HG03280 (cell line): ENCODE data around the gene CDK14.

ENCODE experiments used
- ATAC-seq: cut with Tn5 transposase; IDR thresholded peaks from one replicate; pipeline ENCODE4 v1.9.1; 2021; ENCODE audit warnings: mild to moderate bottlenecking, moderate library complexity; ENCODE audit not compliant: unreplicated experiment

Gene CDK14

GRCh38 chr7:90596671-90597562 is 796 bp downstream of the CDK14 start:
- ATAC-seq = peak; percentile 28

- ATAC-seq = no peak
These were observed 1.6 kb downstream of the CDK14 start for GRCh38 chr7:90597563-90598253.

DNA sequence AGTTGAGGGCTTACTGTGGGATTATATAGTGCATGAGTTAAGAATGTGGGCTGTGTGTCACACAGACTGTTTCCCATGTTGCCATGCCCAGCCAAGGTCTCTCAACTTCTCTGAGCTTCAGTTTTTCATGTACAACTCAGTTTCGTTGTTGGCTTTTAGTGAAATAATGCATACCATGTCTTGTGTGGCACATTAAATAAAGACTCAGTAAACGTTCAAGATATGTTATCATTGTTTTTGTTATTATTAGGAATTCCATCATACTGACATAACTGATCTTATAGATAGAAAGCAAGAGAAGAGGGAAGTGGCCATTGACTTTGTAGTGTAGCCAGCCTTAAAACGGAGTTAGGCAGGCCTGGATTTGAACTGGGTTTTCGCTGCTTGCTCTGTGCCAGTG is 2.9 kb downstream of the CDK14 start:
- no peak for ATAC-seq

GRCh38 chr7:90599892-90600555 is 3.9 kb downstream of the CDK14 start:
- ATAC-seq = no peak

DNA sequence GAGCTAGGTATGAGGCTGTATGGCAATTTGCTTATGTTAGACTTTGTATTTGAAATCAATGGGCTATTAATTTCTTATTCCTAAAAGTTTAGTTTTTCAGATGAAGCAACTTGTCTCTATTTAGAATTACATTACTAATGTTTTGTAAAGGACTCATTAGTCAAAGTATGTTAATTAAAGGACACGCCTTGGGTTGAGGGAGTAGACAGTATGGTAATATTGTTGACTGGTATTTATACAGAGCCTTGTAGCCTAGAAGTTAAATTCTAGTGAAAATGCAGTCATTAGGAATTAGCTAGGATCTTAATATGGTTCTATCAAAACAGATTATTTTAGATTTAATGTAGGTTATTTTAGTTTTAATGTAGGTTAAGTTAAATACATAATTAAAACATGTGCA is 6.2 kb downstream of the CDK14 start:
- no peak for ATAC-seq

GRCh38 chr7:90603346-90603745 is 7.2 kb downstream of the CDK14 start:
- no peak for ATAC-seq

GRCh38 chr7:90604383-90604782 is 8.3 kb downstream of the CDK14 start:
- no peak for ATAC-seq

DNA sequence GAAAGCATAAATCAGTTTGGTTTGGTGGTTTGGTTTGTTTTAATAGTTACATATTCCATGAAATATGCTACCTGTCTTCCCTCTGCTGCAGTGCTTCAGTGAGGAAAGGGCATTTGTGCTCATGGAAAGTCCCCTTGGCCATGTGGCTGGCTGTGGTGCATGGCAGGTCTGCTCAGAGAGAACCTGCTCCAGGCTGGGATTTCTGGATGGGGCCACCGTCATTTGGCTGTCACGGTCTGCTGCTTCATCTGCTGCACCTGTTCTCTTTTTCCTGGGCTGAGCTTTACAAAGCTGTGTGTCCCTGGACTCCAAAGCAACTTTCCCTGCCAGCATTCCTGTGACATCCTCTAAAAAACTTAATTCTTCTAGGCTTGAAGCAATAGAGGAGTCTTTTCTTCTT is 8.9 kb downstream of the CDK14 start:
- no peak for ATAC-seq

DNA sequence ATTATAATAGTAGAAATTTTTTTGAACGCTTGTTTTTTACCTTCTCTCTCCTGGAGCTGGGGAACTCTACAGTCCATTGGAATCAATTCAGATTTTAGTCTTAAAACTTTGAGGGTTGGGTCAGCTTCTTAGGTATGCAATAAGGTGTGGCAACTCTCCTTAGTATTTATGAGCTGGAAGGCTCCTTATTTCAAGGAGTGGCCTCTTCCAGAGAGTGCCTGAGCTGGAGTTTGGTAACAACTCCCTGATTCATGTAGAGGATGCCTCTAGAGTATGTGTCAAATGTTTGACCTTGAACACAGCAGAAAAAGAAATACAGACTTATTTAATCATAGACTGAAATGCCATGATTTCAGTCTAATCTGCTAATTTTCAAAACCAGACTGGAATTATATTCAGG is 11.1 kb downstream of the CDK14 start:
- ATAC-seq = no peak

- no peak for ATAC-seq
These were observed 14.0 kb downstream of the CDK14 start for GRCh38 chr7:90610105-90610504.

DNA sequence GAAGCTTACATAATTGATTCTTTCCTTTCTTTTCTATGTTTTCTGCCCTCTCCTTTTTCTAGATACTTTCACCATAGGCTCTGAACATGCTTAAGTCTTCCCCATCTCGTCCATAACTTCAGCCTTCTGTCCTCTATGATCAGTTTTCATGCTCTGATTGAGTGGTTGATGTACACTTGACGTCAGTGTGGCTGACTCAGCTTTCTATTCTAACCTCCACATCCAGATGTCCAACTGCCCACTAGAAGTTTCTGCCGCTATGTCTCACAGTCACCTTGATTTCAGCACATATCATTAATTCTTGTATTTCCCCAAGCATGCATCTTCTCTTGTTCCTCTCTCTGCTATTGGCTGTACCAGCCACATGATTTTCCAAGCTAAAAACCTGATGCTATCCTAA is 15.0 kb downstream of the CDK14 start:
- ATAC-seq = no peak

GRCh38 chr7:90613088-90613498 is 17.0 kb downstream of the CDK14 start:
- peak; percentile 82 for ATAC-seq

GRCh38 chr7:90617442-90617841 is 21.3 kb downstream of the CDK14 start:
- ATAC-seq = no peak

DNA sequence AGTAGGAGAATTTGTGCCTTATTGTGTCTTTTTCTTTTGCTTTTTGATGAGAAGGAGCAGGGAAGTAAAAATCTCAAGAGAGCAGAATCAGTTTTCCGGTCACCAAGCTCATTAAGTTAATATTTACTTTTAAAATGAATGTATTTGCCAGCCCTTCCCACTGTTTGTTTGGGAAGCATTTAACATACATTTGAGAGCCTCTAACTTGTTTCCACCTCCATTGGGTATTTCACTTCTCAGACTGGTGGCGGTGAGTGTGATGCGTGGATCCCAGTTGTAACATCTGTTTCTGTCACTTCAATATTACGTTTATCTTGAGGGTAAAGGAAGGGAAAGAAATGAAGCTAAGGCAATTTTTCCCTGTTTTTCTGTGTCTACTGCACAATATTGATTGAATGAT is 22.8 kb downstream of the CDK14 start:
- no peak for ATAC-seq

- no peak for ATAC-seq
These were observed 25.1 kb downstream of the CDK14 start for GRCh38 chr7:90621125-90621746.

DNA sequence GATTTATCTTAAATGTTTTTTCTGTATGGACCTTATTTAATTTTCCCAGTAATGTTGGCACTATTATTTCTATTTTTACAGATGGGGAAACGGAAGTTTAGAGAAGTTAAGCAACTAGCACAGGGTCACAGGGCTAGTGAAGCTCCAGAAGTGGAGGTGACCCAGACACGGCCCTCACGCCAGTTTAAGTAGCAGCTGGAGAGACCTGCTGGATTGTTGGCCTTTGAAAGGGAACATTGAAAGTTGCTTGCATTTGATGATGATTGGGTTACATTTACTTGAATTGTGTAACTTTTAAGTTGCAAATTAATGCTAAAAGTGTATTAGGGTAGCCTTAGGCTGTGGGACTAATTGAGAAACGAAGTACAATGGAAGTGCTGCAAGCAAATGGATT is 25.6 kb downstream of the CDK14 start:
- ATAC-seq = no peak

- no peak for ATAC-seq
These were observed 26.5 kb downstream of the CDK14 start for GRCh38 chr7:90622670-90623069.

DNA sequence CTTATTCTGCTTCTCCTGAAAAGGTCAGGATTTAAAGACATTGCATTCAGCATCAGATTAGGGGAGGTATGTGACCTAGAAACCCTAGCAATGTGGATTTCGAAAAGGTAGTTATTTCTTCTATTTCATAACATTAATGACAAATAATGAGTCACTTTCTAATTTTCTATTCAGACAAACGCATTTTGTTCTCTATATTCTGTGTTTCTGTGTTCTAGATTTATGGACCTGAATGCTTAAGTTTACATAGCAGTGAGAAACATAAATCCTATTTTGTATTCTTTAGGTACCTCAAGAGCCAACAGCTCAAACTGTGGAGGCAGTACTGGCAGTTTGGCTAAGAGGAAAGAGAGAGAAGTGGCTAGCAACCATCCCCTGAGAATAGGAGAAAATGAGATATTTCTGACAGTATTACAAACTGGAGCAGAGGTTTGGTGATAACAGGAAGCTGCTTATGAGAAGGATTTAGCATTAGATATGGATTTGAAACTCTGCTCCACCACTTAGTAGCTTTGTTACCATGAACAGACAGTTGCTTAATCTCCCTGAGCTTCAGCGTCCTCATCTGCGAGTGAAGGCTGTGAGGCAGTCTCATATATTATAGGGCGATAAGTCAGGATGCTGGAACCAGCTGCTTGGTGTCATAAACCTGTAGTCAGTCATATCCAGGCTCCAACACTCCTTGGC is 28.2 kb downstream of the CDK14 start:
- no peak for ATAC-seq

DNA sequence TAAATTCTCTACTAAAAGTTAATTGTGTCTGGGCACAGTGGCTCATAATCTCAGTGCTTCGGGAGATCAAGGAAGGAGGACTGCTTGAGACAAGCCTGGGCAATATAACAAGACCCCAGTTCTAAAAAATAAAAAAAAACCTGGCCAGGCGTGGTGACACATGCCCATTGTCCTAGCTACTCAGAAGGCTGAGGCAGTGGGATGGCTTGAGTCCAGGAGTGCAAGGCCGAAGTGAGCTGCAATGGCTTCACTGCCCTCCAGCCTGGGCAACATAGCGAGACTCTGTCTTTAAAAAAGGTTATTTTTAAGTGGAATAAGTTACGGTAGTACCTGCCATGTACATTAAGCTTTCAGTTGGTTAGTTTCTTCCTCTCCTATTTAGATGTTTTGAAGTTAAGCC is 28.9 kb downstream of the CDK14 start:
- ATAC-seq = no peak

GRCh38 chr7:90625562-90625961 is 29.4 kb downstream of the CDK14 start:
- ATAC-seq = no peak

GRCh38 chr7:90626013-90626412 is 29.9 kb downstream of the CDK14 start:
- no peak for ATAC-seq
